BLaER1 treated with 17β-estradiol and CSF1 and Interleukin-3, amounts not matched to agents 10 nM and 100 nM (cell line): ENCODE results near the gene AURKA.
"Not testable (repeated sequence)": the region's sequence is repeated elsewhere in the genome, so short reads cannot be mapped to it uniquely, and the experiment has no call there.

Experiments used
- H3K27ac ChIP-seq, 11 experiments: shearing (Covaris generic); formaldehyde crosslinking; 2 replicates each; pipeline ENCODE4 v1.8.1; 2022
- H3K27me3 ChIP-seq, 11 experiments: shearing (Covaris generic); formaldehyde crosslinking; 2 replicates each; pipeline ENCODE4 v1.8.1; 2022
- H3K36me3 ChIP-seq, 11 experiments: shearing (Covaris generic); formaldehyde crosslinking; 2 replicates each; pipeline ENCODE4 v1.8.1; 2022
- H3K4me1 ChIP-seq, 10 experiments: shearing (Covaris generic); formaldehyde crosslinking; 2 replicates each; pipeline ENCODE4 v1.8.1; 2022
- H3K4me2 ChIP-seq, 11 experiments: shearing (Covaris generic); formaldehyde crosslinking; 2 replicates each; pipeline ENCODE4 v1.8.1; 2022
- H3K4me3 ChIP-seq, 10 experiments: shearing (Covaris generic); formaldehyde crosslinking; 2 replicates each; pipeline ENCODE4 v1.8.1; 2022
- H3K9ac ChIP-seq, 11 experiments: shearing (Covaris generic); formaldehyde crosslinking; 2 replicates each; pipeline ENCODE4 v1.8.1; 2022
- H3K9me3 ChIP-seq, 11 experiments: shearing (Covaris generic); formaldehyde crosslinking; replicated peaks in 1 of 11; 2 replicates each; pipeline ENCODE4 v1.8.1; 2022
- H4K20me1 ChIP-seq, 11 experiments: shearing (Covaris generic); formaldehyde crosslinking; 2 replicates each; pipeline ENCODE4 v1.8.1; 2022
- Cebpa-rat ChIP-seq, 11 experiments: shearing (Covaris generic); IDR thresholded peaks; 2 replicates each; pipeline ENCODE4 v1.8.1; 2022

AURKA gene

GRCh38 chr20:56409956-56410355, 17.9 kb upstream of the AURKA start:
- no peak for TF ChIP-seq Cebpa-rat (IDR thresholded peaks at IDR 0.05)
- Histone ChIP-seq H3K4me3 (no peak overlapping the region), H3K27ac (0 out of 22 replicates have a peak overlapping the region, but pooled peaks of 1 of the 11 experiments have one; percentile 5), H3K4me2 (peak overlapping the region in 5 of 11 experiments; percentile 3 to 95 (median 72); a peak in 7 of 22 replicates), H3K4me1 (peaks cover 15 to 59% (median 28%) of the 10 kb centered on the region in 10 experiments), H3K27me3 (no peaks in the 10 kb centered on the region), H3K36me3 (peaks cover 41 to 61% (median 51%) of the 10 kb centered on the region in 11 experiments), H3K9me3 (no peaks in the 10 kb centered on the region), H3K9ac (no peak overlapping the region), H4K20me1 (peaks cover 0 to 49% (median 16%) of the 10 kb centered on the region in 11 experiments; a peak in 11 of 22 replicates)

DNA sequence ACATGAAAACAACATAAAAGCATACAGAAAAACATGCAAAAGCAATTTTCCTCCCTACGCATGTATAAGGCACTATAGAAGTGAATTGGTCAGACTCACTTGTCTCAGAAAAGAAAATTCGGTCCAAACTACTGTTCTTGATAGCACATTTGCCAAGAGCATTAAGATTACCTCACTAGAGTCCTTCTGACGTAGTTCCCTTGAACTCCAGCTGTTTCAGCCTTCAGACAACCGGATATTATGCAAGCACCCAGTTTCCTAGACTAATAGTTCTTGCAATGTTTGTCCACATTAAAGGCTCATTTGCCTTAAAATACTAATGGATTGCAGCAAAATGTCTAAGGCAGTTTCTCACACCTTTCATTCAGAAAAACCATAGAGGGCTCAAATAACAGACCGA, 17.5 kb upstream of the AURKA start:
- TF ChIP-seq Cebpa-rat (IDR thresholded peaks at IDR 0.05): no peak
- no peaks in the 10 kb centered on the region for H3K9me3 ChIP-seq
- H3K36me3 ChIP-seq: peaks cover 45 to 66% (median 56%) of the 10 kb centered on the region in 11 experiments
- peak overlapping the region in 1 of 11 experiments; percentile 95; a peak in 1 of 22 replicates for H3K4me2 ChIP-seq
- H3K4me3 ChIP-seq: no peak overlapping the region
- H3K4me1 ChIP-seq: peaks cover 15 to 54% (median 28%) of the 10 kb centered on the region in 10 experiments
- no peak overlapping the region for H3K9ac ChIP-seq
- H4K20me1 ChIP-seq: peaks cover 0 to 54% (median 18%) of the 10 kb centered on the region in 11 experiments; a peak in 11 of 22 replicates
- H3K27me3 ChIP-seq: no peaks in the 10 kb centered on the region
- H3K27ac ChIP-seq: 0 out of 22 replicates have a peak overlapping the region, but pooled peaks of 1 of the 11 experiments have one; percentile 5

- Histone ChIP-seq H3K27me3 (no peaks in the 10 kb centered on the region), H3K4me2 (no peak overlapping the region), H3K4me3 (no peak overlapping the region), H3K36me3 (peaks cover 71 to 87% (median 79%) of the 10 kb centered on the region in 11 experiments), H3K27ac (no peak overlapping the region), H4K20me1 (peaks cover 10 to 70% (median 31%) of the 10 kb centered on the region in 11 experiments; a peak in 15 of 22 replicates), H3K9me3 (no peaks in the 10 kb centered on the region), H3K4me1 (peaks cover 13 to 30% (median 20%) of the 10 kb centered on the region in 10 experiments), H3K9ac (no peak overlapping the region)
- no peak for TF ChIP-seq Cebpa-rat (IDR thresholded peaks at IDR 0.05)
Measured at GRCh38 chr20:56406910-56407309, 14.9 kb upstream of the AURKA start.

DNA sequence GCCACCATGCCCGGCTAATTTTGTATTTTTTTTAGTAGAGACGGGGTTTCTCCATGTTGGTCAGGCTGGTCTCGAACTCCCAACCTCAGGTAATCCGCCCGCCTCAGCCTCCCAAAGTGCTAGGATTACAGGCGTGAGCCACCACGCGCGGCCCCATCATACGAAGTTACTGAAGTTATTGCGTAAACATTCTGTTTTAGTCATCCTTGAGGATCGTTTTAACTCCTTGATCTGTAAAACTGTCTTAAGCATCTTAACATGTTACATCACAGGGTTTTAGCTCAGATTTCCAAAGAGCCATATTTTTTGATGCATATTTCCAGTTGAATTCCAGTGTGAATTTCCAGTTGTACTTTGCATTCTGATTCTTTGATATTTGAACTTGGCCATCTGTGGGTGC, 13.3 kb upstream of the AURKA start:
- H3K4me3 ChIP-seq, H3K4me2 ChIP-seq, H3K9me3 ChIP-seq, H3K27ac ChIP-seq, H3K27me3 ChIP-seq, H3K9ac ChIP-seq: not testable (repeated sequence)
- TF ChIP-seq Cebpa-rat (IDR thresholded peaks at IDR 0.05): peak in 2 of 11 experiments; percentile 34 to 60; a peak in 2 of 22 replicates
- Histone ChIP-seq H4K20me1 (peaks cover 14 to 64% (median 33%) of the 10 kb centered on the region in 11 experiments; a peak in 17 of 22 replicates), H3K36me3 (peaks cover 81 to 100% (median 94%) of the 10 kb centered on the region in 11 experiments), H3K4me1 (peaks cover 0 to 18% (median 4%) of the 10 kb centered on the region in 10 experiments; a peak in 8 of 20 replicates)

DNA sequence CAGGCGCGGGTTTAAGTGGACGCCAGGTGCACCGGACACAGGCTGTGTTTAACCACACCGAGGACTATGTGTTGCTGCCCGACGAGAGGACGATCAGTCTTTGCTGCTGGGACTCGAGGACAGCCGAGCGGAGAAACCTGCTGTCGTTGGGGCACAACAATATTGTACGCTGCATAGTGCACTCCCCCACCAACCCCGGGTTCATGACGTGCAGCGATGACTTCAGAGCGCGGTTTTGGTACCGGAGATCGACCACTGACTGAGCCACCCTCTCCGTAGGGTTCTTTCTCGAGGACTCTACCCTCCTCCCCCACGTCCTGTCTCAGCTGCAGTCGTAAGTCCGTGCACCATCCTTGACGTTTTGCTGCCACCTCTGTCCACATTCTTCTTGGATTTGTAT, 11.4 kb upstream of the AURKA start:
- Histone ChIP-seq H3K9me3 (no peaks in the 10 kb centered on the region), H3K4me1 (0 out of 20 replicates have a peak, but pooled peaks cover 0 to 5% (median 0%) of the 10 kb centered on the region in 10 experiments), H3K4me3 (no peak overlapping the region), H3K4me2 (no peak overlapping the region), H3K27ac (no peak overlapping the region), H3K27me3 (no peaks in the 10 kb centered on the region), H4K20me1 (peaks cover 20 to 78% (median 33%) of the 10 kb centered on the region in 11 experiments; a peak in 17 of 22 replicates), H3K9ac (no peak overlapping the region), H3K36me3 (peaks cover 87 to 100% (median 98%) of the 10 kb centered on the region in 11 experiments)
- no peak for TF ChIP-seq Cebpa-rat (IDR thresholded peaks at IDR 0.05)

DNA sequence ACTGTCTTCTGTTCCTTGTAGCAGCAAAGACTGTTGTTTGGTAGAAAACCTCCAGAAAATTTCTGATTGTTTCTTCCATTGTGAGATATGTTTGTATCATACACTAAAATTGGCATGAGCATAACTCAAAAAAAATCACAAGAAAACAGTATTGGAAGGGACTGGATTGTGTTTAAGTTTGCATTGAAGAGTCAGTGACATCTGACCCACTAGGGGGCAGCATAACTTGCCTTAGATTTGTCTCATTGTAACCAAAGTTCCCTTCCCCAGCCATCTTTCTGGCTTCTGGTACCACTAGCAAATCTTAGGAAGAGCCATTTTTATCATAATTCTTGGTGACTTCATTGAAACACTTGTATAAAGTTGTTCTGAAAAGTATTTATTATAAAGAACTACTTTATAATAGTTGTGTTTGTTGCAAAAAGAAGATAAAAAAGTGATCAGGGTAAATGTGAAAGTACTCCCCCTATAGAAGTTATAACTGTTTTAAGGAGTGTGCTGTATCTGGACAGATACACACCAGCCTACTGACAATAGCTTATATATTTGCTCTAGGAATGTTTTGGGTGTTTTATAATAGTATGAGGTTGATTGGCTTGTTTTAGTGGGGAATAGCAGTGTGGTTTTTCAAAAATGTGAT, 8.1 kb upstream of the AURKA start:
- no peaks in the 10 kb centered on the region for H3K27me3 ChIP-seq
- H3K9ac ChIP-seq: no peak overlapping the region; a peak in 1 of 22 replicates
- H3K4me2 ChIP-seq: peak overlapping the region in 2 of 11 experiments; percentile 11 to 32; a peak in 2 of 22 replicates
- peaks cover 89 to 100% (median 98%) of the 10 kb centered on the region in 11 experiments for H3K36me3 ChIP-seq
- H3K4me3 ChIP-seq: no peak overlapping the region
- no peak for TF ChIP-seq Cebpa-rat (IDR thresholded peaks at IDR 0.05)
- no peak overlapping the region for H3K27ac ChIP-seq
- H4K20me1 ChIP-seq: peaks cover 13 to 84% (median 38%) of the 10 kb centered on the region in 11 experiments; a peak in 19 of 22 replicates
- H3K4me1 ChIP-seq: 0 out of 20 replicates have a peak, but pooled peaks cover 0 to 5% (median 0%) of the 10 kb centered on the region in 10 experiments
- H3K9me3 ChIP-seq: no peaks in the 10 kb centered on the region

DNA sequence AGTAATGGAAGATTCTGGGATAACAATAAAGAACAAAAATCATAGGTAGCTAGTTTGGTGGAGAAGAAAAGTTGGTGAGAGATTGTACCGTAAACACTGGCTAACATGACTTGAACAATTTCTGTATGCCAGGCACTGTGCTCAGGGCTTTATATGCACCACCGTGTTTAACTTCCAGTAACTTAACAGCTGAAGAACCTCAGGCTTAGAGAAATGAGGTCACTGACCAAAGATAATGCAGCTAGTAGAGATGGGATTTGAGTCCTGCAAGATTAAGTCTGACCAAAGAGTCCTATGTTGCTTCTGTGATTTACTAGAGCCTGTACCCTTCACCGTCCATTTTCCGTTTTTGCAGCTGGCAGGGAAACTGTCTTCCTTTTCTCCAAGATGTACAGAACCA, 3.2 kb upstream of the AURKA start:
- Histone ChIP-seq H3K4me3 (no peak overlapping the region), H3K27me3 (no peaks in the 10 kb centered on the region), H3K4me2 (no peak overlapping the region), H3K4me1 (peaks cover 26 to 30% (median 28%) of the 10 kb centered on the region in 10 experiments), H4K20me1 (peaks cover 5 to 42% (median 18%) of the 10 kb centered on the region in 11 experiments; a peak in 17 of 22 replicates), H3K27ac (no peak overlapping the region), H3K9me3 (no peaks in the 10 kb centered on the region), H3K36me3 (peaks cover 50 to 72% (median 59%) of the 10 kb centered on the region in 11 experiments), H3K9ac (no peak overlapping the region; a peak in 1 of 22 replicates)
- TF ChIP-seq Cebpa-rat (IDR thresholded peaks at IDR 0.05): no peak

GRCh38 chr20:56393653-56394052, 1.6 kb upstream of the AURKA start:
- H3K4me1 ChIP-seq: peaks cover 28 to 38% (median 34%) of the 10 kb centered on the region in 10 experiments
- H3K4me2 ChIP-seq: peak overlapping the region; percentile 69 to 93 (median 90)
- no peaks in the 10 kb centered on the region for H3K9me3 ChIP-seq
- H3K27me3 ChIP-seq: no peaks in the 10 kb centered on the region
- peaks cover 0 to 26% (median 11%) of the 10 kb centered on the region in 11 experiments; a peak in 14 of 22 replicates for H4K20me1 ChIP-seq
- H3K4me3 ChIP-seq: peak overlapping the region; percentile 77 to 96 (median 90)
- TF ChIP-seq Cebpa-rat (IDR thresholded peaks at IDR 0.05): no peak
- H3K27ac ChIP-seq: peak overlapping the region in 6 of 11 experiments; percentile 87 to 97 (median 92); a peak in 6 of 22 replicates
- H3K36me3 ChIP-seq: peaks cover 37 to 72% (median 60%) of the 10 kb centered on the region in 11 experiments
- peak overlapping the region; percentile 84 to 94 (median 92); a peak in 17 of 22 replicates for H3K9ac ChIP-seq

GRCh38 chr20:56392881-56393482, 967 bp upstream of the AURKA start:
- no peak for TF ChIP-seq Cebpa-rat (IDR thresholded peaks at IDR 0.05)
- peaks cover 34 to 72% (median 60%) of the 10 kb centered on the region in 11 experiments for H3K36me3 ChIP-seq
- peaks cover 0 to 21% (median 6%) of the 10 kb centered on the region in 11 experiments; a peak in 11 of 22 replicates for H4K20me1 ChIP-seq
- H3K27ac ChIP-seq: peak overlapping the region; percentile 75 to 97 (median 91)
- H3K27me3 ChIP-seq: no peaks in the 10 kb centered on the region
- H3K9me3 ChIP-seq: no peaks in the 10 kb centered on the region
- H3K4me2 ChIP-seq: peak overlapping the region; percentile 69 to 93 (median 90)
- H3K4me1 ChIP-seq: peaks cover 28 to 38% (median 35%) of the 10 kb centered on the region in 10 experiments
- peak overlapping the region; percentile 77 to 96 (median 90) for H3K4me3 ChIP-seq
- H3K9ac ChIP-seq: peak overlapping the region; percentile 84 to 94 (median 92)
